ENCODE results near the gene THAP10. TPM values are rescaled to one million over a fixed set of nuclear protein-coding genes. Genes with fewer than 3 reads are reported as not detected.

Gene THAP10
- total RNA-seq, 1 experiment from 2014 or later: 2.5 TPM

DNA sequence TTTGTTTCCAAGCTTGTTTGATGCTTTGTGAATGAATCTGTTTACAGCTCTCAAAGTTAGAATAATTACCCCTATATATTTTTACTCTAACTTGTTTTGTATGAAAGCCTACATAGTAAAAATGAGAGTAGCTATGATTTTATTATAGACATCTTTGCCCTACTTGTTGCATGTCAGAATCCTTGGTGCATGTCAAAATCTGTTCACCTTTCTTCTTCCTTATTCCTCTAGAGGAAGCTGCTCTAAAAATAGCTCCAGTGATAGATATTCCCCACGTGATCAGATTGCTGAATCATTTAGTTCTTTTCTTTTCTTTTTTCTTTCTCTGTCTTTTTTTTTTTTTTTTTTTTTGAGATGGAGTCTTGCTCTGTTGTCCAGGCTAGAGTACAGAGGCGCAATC lies 40.2 kb upstream of the THAP10 start:
- H3K4me1 Mint-ChIP-seq: no peaks in the 10 kb centered on the region
- Histone ChIP-seq H4K8ac (replicated peaks; ENCODE audit: insufficient read length, low read depth, low read length) (no peak overlapping the region), H2BK120ac (ENCODE audit: low read depth, low read length, poor library complexity, severe bottlenecking) (no peak overlapping the region), H3K4me1 (ENCODE audit: insufficient read depth, low read length) (no peaks in the 10 kb centered on the region), H3K56ac (ENCODE audit: insufficient read length, low read depth, low read length) (no peak overlapping the region), H2AK5ac (ENCODE audit: insufficient read length, low read length) (no peak overlapping the region), H4K5ac (ENCODE audit: insufficient read length, low read depth, low read length) (no peak overlapping the region), H3K79me1 (ENCODE audit: insufficient read depth, low read depth, low read length, poor library complexity, severe bottlenecking) (no peaks in the 10 kb centered on the region), H3K27ac (ENCODE audit: insufficient read length, low read depth, low read length) (no peak overlapping the region), H3T11ph (ENCODE audit: low read length) (no peak overlapping the region), H3K27me3 (ENCODE audit: insufficient read depth, low read length) (no peaks in the 10 kb centered on the region), H3K9me3 (ENCODE audit: control insufficient read depth, low read depth, low read length) (no peaks in the 10 kb centered on the region), H4K20me1 (ENCODE audit: control insufficient read depth, insufficient read depth, insufficient read length) (no peaks in the 10 kb centered on the region), H2BK15ac (ENCODE audit: low read depth, low read length) (no peak overlapping the region), H2BK5ac (ENCODE audit: insufficient read length, low read length) (no peak overlapping the region), H3K4me2 (ENCODE audit: insufficient read depth, insufficient read length, low read length) (no peak overlapping the region), H3K23ac (ENCODE audit: insufficient read length, low read depth, low read length) (no peak overlapping the region), H2BK20ac (ENCODE audit: low read depth, low read length, poor library complexity, severe bottlenecking) (no peak overlapping the region), H2AFZ (ENCODE audit: low read length) (no peak overlapping the region), H3K14ac (ENCODE audit: insufficient read depth, low read length) (no peak overlapping the region), H3K9ac (ENCODE audit: extremely low read depth, insufficient read length, low read length) (no peak overlapping the region), H3K4ac (ENCODE audit: low read depth, low read length) (no peak overlapping the region), H3K18ac (ENCODE audit: insufficient read length, low read depth, low read length) (no peak overlapping the region), H3K23me2 (ENCODE audit: insufficient read length, low read depth, low read length, poor library complexity, severe bottlenecking) (no peaks in the 10 kb centered on the region), H4K91ac (ENCODE audit: insufficient read length, low read depth, low read length) (no peak overlapping the region), H3K79me2 (ENCODE audit: insufficient read depth, low read length) (no peaks in the 10 kb centered on the region), H2BK12ac (ENCODE audit: insufficient read length, low read depth, low read length) (no peak overlapping the region)
- no peaks in the 10 kb centered on the region for H3K9me3 Mint-ChIP-seq
- H3K27ac Mint-ChIP-seq: no peak overlapping the region
- no CpG with 5 or more reads among the region's 2 CpGs for WGBS (ENCODE audit: extremely low coverage, insufficient read length, low lambda C conversion rate)
- TF ChIP-seq, protein P1, sequence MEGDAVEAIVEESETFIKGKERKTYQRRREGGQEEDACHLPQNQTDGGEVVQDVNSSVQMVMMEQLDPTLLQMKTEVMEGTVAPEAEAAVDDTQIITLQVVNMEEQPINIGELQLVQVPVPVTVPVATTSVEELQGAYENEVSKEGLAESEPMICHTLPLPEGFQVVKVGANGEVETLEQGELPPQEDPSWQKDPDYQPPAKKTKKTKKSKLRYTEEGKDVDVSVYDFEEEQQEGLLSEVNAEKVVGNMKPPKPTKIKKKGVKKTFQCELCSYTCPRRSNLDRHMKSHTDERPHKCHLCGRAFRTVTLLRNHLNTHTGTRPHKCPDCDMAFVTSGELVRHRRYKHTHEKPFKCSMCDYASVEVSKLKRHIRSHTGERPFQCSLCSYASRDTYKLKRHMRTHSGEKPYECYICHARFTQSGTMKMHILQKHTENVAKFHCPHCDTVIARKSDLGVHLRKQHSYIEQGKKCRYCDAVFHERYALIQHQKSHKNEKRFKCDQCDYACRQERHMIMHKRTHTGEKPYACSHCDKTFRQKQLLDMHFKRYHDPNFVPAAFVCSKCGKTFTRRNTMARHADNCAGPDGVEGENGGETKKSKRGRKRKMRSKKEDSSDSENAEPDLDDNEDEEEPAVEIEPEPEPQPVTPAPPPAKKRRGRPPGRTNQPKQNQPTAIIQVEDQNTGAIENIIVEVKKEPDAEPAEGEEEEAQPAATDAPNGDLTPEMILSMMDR (conservative IDR thresholded peaks at IDR 0.05): no peak
- DNase-seq: no peak
- no peaks in the 10 kb centered on the region for H3K27me3 Mint-ChIP-seq (ENCODE audit: low read depth)
- H3K4me3 Mint-ChIP-seq: no peak overlapping the region
- no peaks in the 10 kb centered on the region for H3K36me3 Mint-ChIP-seq (ENCODE audit: insufficient read depth in 1 of 3, low read depth in 3 of 3)

Measured in H9 (cell line).